Measurements from ENCODE around the gene AFAP1. TPM values are rescaled to one million over a fixed set of nuclear protein-coding genes. Genes with fewer than 3 reads are reported as not detected.

The AFAP1 gene
- total RNA-seq, 2 donors from 2014 or later: 29.7 to 43.9 TPM

DNA sequence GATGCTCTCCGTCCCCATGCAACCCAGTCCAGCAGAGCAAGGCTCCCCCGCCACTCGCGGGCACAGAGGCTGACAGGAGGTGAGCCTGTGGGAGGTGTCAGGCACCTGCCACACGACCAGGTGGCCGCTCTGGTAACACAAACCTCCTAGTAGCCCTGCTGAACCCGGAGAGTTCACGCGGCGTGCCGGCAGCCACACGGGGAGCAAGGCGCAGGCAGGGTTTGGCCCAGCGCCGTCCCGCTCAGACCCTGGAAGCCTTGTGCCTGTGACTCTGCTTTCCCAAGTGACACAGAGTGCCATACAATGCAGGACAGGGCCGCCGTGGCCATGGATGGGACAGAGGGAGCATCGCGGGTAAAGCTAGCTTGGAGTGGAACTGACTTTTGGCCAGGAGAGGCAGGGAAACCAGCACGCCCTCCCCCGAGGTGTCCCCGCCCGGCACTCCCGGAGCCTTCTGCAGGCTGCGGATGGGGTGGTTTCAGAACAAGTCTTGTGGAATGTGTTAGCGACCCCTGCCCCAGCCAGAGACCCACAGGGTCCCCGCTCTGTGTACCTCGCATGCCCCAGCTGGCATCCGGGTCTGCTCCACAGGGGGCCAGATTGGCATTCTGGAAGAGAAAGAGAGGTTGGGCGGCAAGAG lies 44.7 kb upstream of the AFAP1 start:
- Histone ChIP-seq H3K27ac (no peak overlapping the region), H3K9ac (ENCODE audit: low read depth in 2 of 2, low read length in 2 of 2) (peak overlapping the region; percentile 8 to 66), H3K9me3 (no peaks in the 10 kb centered on the region), H3K4me3 (no peak overlapping the region), H3K27me3 (no peaks in the 10 kb centered on the region), H3K4me1 (peaks cover 13% of the 10 kb centered on the region), H3K36me3 (no peaks in the 10 kb centered on the region)
- peak; percentile 34 for DNase-seq
- TF ChIP-seq, protein P1, sequence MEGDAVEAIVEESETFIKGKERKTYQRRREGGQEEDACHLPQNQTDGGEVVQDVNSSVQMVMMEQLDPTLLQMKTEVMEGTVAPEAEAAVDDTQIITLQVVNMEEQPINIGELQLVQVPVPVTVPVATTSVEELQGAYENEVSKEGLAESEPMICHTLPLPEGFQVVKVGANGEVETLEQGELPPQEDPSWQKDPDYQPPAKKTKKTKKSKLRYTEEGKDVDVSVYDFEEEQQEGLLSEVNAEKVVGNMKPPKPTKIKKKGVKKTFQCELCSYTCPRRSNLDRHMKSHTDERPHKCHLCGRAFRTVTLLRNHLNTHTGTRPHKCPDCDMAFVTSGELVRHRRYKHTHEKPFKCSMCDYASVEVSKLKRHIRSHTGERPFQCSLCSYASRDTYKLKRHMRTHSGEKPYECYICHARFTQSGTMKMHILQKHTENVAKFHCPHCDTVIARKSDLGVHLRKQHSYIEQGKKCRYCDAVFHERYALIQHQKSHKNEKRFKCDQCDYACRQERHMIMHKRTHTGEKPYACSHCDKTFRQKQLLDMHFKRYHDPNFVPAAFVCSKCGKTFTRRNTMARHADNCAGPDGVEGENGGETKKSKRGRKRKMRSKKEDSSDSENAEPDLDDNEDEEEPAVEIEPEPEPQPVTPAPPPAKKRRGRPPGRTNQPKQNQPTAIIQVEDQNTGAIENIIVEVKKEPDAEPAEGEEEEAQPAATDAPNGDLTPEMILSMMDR (IDR thresholded peaks at IDR 0.05): no peak
- intact Hi-C loops (cut with DNase I): no loop called here

DNA sequence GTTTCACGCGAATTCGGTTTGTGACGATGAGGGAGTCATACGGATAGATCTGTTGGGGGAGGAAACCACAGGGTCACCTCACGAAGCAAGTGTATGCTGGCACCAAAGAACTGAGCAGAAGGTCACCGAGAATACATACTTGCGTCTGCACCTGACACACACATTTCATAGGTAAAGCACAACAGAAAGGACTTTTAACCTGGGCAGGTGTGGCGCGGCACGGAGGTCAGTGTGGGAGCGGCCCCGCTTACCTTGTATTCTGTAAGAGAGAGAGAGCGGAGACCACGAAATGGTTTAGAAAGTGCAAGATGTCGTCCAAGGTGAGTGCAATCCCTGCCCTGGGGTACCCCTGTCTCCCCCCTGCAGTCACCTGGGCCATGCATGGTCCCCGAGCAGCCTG lies 43.6 kb upstream of the AFAP1 start:
- peaks cover 17% of the 10 kb centered on the region for H3K4me1 ChIP-seq
- intact Hi-C loops (cut with DNase I): no loop called here

DNA sequence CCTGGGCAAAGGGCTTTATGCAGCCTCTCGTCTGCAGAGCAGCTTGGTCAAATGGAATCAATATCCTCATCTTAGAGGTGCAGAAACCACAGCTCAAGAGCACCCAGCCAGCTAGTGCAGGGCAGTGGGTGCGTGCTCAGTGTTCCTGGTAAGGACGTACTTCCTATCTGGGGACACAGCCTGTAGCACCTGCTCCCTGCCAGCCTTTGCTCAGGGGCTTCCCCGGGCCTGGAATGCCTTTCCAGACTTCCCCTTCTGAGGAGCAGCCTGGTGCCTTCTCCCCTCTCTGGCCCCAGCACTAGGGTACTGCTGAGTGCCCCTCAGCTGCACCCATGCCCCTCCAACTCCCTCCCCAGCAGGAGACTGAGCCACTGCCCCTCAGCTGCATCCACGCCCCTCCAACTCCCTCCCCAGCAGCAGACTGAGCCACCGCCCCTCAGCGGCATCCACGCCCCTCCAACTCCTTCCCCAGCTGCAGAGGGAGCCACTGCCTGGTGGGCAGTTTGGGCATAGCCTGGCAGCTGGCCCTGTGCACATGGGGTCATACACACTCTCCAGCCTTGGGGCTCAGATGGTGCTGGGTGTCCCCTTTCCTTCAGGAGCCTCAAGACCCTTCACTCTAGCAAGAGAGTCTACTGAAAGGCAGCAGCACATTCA lies 42.2 kb upstream of the AFAP1 start:
- intact Hi-C loops (cut with DNase I): no loop called here
- Histone ChIP-seq H3K4me3 (no peak overlapping the region), H3K4me1 (peaks cover 17% of the 10 kb centered on the region), H3K9ac (ENCODE audit: low read depth in 2 of 2, low read length in 2 of 2) (peak overlapping the region in 1 of 2 donors; percentile 57), H3K27me3 (no peaks in the 10 kb centered on the region), H3K36me3 (no peaks in the 10 kb centered on the region), H3K27ac (peak overlapping the region; percentile 12), H3K9me3 (no peaks in the 10 kb centered on the region)
- TF ChIP-seq, protein P1 (IDR thresholded peaks at IDR 0.05): no peak
- peak; percentile 47 for DNase-seq

More for the DNA sequence above, 43.6 kb upstream of the AFAP1 start:
- H3K36me3 ChIP-seq: no peaks in the 10 kb centered on the region
- H3K27me3 ChIP-seq: no peaks in the 10 kb centered on the region
- H3K9ac ChIP-seq (ENCODE audit: low read depth in 2 of 2, low read length in 2 of 2): peak overlapping the region in 1 of 2 donors; percentile 66
- H3K9me3 ChIP-seq: no peaks in the 10 kb centered on the region
- no peak overlapping the region for H3K27ac ChIP-seq
- DNase-seq: peak; percentile 78
- TF ChIP-seq, protein P1 (IDR thresholded peaks at IDR 0.05): no peak
- H3K4me3 ChIP-seq: no peak overlapping the region

DNA sequence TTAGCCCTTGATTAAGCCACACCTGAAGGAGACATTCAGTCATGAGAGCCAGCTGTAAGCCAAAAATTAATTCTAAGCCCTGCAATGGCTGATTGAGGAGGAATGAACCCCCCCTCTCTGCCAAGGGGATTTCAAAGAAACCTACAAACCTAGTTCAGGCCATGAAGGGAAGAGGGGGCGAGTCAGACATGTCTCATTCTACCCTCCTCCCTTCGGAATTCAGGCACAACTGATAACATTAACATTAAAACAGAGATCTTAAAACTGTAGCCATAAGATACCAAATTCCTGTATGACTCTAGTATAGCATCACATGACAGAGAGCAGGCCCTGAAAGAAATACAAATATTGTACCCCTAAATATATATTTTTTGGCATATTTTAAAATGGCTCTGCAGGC lies 40.4 kb upstream of the AFAP1 start:
- DNase-seq: no peak
- Histone ChIP-seq H3K27ac (peak overlapping the region; percentile 88), H3K4me3 (no peak overlapping the region), H3K9ac (ENCODE audit: low read depth in 2 of 2, low read length in 2 of 2) (peak overlapping the region in 1 of 2 donors; percentile 28), H3K4me1 (peaks cover 17% of the 10 kb centered on the region), H3K36me3 (no peaks in the 10 kb centered on the region), H3K9me3 (no peaks in the 10 kb centered on the region), H3K27me3 (no peaks in the 10 kb centered on the region)
- intact Hi-C loops (cut with DNase I): no loop called here
- TF ChIP-seq, protein P1 (IDR thresholded peaks at IDR 0.05): no peak

DNA sequence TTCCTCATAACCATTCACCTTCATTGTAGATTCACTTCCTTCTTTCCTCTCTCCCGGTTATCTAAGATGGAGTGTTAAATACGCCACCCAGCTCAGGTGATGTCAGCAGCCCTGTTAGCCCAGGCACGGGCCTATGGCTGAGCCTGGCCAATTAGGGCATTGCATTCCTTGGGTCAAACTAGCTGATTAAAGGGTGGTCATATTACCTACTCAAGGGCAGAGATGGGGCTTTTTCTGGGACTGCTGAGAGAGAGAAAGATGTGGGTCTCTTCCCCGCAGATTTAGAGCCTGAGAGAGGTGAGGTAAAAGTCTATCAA lies 39.9 kb upstream of the AFAP1 start:
- intact Hi-C loops (cut with DNase I): no loop called here
- peak overlapping the region in 1 of 2 donors; percentile 82 for H3K9ac ChIP-seq (ENCODE audit: low read depth in 2 of 2, low read length in 2 of 2)
- no peaks in the 10 kb centered on the region for H3K9me3 ChIP-seq
- H3K4me1 ChIP-seq: peaks cover 17% of the 10 kb centered on the region
- H3K4me3 ChIP-seq: no peak overlapping the region
- TF ChIP-seq, protein P1 (IDR thresholded peaks at IDR 0.05): no peak
- H3K27me3 ChIP-seq: no peaks in the 10 kb centered on the region
- H3K27ac ChIP-seq: peak overlapping the region; percentile 88
- H3K36me3 ChIP-seq: no peaks in the 10 kb centered on the region
- DNase-seq: no peak

Measured in colonic mucosa (tissue), 4 donors.